Upper lobe of left lung (tissue), 6 donors: Measurements from ENCODE around the gene SIPA1L2. TPM values are rescaled to one million over a fixed set of nuclear protein-coding genes. Genes with fewer than 3 reads are reported as not detected.
A peak's percentile ranks its signal among the peaks of the same experiment; 100 is the strongest.
"Not testable (repeated sequence)": the region's sequence is repeated elsewhere in the genome, so short reads cannot be mapped to it uniquely, and the experiment has no call there.

ENCODE experiments used
- ATAC-seq, 2 donors: fragments of 200-7000 bp; cut with Tn5 transposase; one replicate each; pipeline ENCODE4 v1.9.1; 2022; ENCODE audit warnings: mild to moderate bottlenecking in 2 of 2, moderate library complexity in 2 of 2; ENCODE audit not compliant: low FRiP score in 2 of 2
- DNase-seq, 2 donors: peaks; one replicate each; pipeline ENCODE4 v3.0.0-alpha.2; 2019 to 2020
- H3K27ac ChIP-seq, 4 donors: fragments of 200-600 bp; sonication (generic); one replicate each; pipeline ENCODE4 v1.5.1; 2016 to 2019
- H3K27me3 ChIP-seq, 4 donors: fragments of 200-600 bp; sonication (generic); one replicate each; pipeline ENCODE4 v1.5.1; 2017 to 2019
- H3K36me3 ChIP-seq, 4 donors: fragments of 200-600 bp; sonication (generic); one replicate each; pipeline ENCODE4 v1.5.1; 2016 to 2019
- H3K4me1 ChIP-seq, 4 donors: fragments of 200-600 bp; sonication (generic); one replicate each; pipeline ENCODE4 v1.5.1; 2018 to 2019
- H3K4me3 ChIP-seq, 4 donors: fragments of 200-600 bp; sonication (generic); one replicate each; pipeline ENCODE4 v1.5.1; 2017 to 2019; ENCODE audit warnings: mild to moderate bottlenecking in 2 of 4, moderate library complexity in 1 of 4
- H3K9me3 ChIP-seq, 4 donors: fragments of 200-600 bp; sonication (generic); one replicate each; pipeline ENCODE4 v1.5.1; 2018 to 2019
- CTCF ChIP-seq, 6 experiments: fragments of 450-650 bp in 4 of 6; fragments of 200-600 bp in 2 of 6; sonication (generic) in 2 of 6; IDR thresholded peaks; one replicate each; pipeline ENCODE4 v1.5.1; 2016 to 2019; ENCODE audit warnings: antibody characterized with exemption in 6 of 6
- EP300 ChIP-seq, 4 donors: sonication (generic); formaldehyde crosslinking; IDR thresholded peaks; one replicate each; pipeline ENCODE4 v1.5.1; 2017; ENCODE audit warnings: antibody characterized with exemption in 4 of 4, control low read depth in 2 of 4
- POLR2A ChIP-seq, 4 donors: fragments of 450-650 bp; IDR thresholded peaks; one replicate each; pipeline ENCODE4 v1.5.1; 2016 to 2017; ENCODE audit warnings: antibody characterized with exemption in 4 of 4, mild to moderate bottlenecking in 2 of 4
- POLR2AphosphoS5 ChIP-seq, 2 donors: sonication (generic); formaldehyde crosslinking; IDR thresholded peaks; one replicate each; pipeline ENCODE4 v1.5.1; 2017; ENCODE audit warnings: antibody characterized with exemption in 2 of 2
- WGBS, 2 donors: methylation state at CpG; one replicate each; pipeline ENCODE4 v1.1.5; 2017 to 2018; 5-methylcytosine and 5-hydroxymethylcytosine counted together
- total RNA-seq, 6 donors: library from RNA; depleted of rRNA in 4 of 6; stranded (reverse); fragments of >200 nt in 4 of 6; gene quantifications; one replicate each; pipeline versions ENCODE4 v1.1.0 to v1.2.1, GENCODE V29; 2016 to 2021
- donor health status: DM: no; HTN: no; CAD: no; lungs with moderate emphysema.
- donor health status: DM: no; HTN: yes; CAD: no; lungs with severe emphysema.

SIPA1L2 gene
- total RNA-seq, 6 donors from 2014 or later, result 23.3 to 51.3 (median 34.2) TPM

DNA sequence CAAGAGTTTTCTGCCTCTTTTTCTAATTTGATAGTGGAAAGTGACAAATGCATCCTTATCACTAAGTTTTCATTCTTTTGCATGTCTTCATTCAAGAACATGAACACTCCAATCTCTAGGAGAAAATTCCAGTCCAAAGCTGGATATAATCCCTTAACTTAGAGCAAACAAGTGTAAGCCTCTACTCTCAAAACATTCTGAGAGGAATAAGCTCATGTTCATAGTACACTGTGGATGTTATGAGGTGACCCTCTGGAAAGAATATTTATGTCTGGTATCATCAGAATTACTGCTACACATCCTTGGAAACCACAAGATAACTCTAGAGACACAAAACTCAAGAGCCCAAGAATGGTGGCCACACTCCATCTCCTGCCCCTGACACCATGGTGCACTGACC lies 15.1 kb downstream of the SIPA1L2 start:
- DNase-seq, result no peak
- Histone ChIP-seq H3K9me3 (no peaks in the 10 kb centered on the region), H3K36me3 (no peaks in the 10 kb centered on the region), H3K27ac (no peak overlapping the region), H3K4me3 (no peak overlapping the region), H3K4me1 (peaks cover 22 to 30% (median 27%) of the 10 kb centered on the region in 4 donors), H3K27me3 (no peaks in the 10 kb centered on the region)
- no peak for TF ChIP-seq POLR2AphosphoS5 (IDR thresholded peaks at IDR 0.05)
- TF ChIP-seq POLR2A (IDR thresholded peaks at IDR 0.05), result no peak
- no peak for TF ChIP-seq EP300 (IDR thresholded peaks at IDR 0.05)
- TF ChIP-seq CTCF (IDR thresholded peaks at IDR 0.05), result no peak
- ATAC-seq, result no peak

DNA sequence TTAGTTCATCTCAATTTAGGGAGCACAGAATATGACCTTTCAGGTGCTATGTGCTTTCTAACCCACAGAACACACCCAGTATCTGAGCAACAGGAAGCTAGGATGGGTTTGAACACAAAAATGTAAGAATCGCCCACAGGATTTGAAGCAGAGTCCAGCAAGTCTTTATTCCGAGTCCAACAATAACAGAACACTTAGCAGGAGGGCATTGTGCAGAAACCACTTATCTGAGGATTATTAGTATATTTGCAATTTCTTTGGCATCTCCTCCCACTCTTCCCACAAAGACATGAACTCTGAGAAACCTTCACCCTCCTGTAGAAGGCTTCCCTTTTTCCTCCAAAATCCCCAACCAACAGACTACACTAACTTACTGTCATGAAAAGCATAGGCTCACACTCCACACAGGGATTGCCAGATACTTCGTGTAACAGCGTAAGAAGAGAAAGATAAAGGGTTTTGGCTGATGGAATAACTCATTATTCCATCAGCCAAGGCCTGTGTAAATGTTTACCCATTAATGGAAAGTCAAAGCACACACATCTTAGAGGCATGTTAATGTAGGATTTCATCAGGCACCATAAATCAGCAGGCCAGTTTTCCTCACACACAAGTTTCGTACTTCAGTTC lies 16.1 kb downstream of the SIPA1L2 start:
- H3K9me3 ChIP-seq, result no peaks in the 10 kb centered on the region
- ATAC-seq, result peak in 1 of 2 donors; percentile 46
- TF ChIP-seq POLR2AphosphoS5 (IDR thresholded peaks at IDR 0.05) (no peak), CTCF (IDR thresholded peaks at IDR 0.05) (no peak), EP300 (IDR thresholded peaks at IDR 0.05) (no peak), POLR2A (IDR thresholded peaks at IDR 0.05) (no peak)
- H3K27me3 ChIP-seq, result no peaks in the 10 kb centered on the region
- WGBS, 2 donors, result 60 to 61% methylated on average over 5 of the region's 5 CpGs
- peak overlapping the region in 1 of 4 donors; percentile 13 for H3K27ac ChIP-seq
- H3K36me3 ChIP-seq, result no peaks in the 10 kb centered on the region
- H3K4me3 ChIP-seq, result no peak overlapping the region
- DNase-seq, result no peak
- peaks cover 15 to 25% (median 22%) of the 10 kb centered on the region in 4 donors for H3K4me1 ChIP-seq

DNA sequence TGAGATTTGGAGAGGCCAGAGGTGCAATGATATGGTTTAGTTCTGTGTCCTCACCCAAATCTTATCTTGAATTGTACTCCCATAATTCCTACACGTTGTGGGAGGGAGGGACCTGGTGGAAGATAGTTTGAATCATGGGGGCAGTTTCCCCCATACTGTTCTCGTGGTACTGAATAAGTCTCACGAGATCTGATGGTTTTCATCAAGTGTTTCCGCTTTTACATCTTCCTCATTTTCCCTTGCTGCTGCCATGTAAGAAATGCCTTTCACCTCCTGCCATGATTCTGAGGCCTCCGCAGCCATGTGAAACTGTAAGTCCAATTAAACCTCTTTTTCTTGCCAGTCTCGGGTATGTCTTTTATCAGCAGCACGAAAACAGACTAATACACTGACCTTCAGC lies 17.1 kb downstream of the SIPA1L2 start:
- H3K4me3 ChIP-seq, DNase-seq, H3K36me3 ChIP-seq, ATAC-seq, H3K27me3 ChIP-seq, H3K9me3 ChIP-seq: not testable (repeated sequence)
- H3K27ac ChIP-seq, result peak overlapping the region in 1 of 4 donors; percentile 45
- peaks cover 15 to 25% (median 20%) of the 10 kb centered on the region in 4 donors for H3K4me1 ChIP-seq
- WGBS, 2 donors, result 87 to 93% methylated on average over 7 of the region's 7 CpGs

GRCh38 chr1:232611834-232612233 lies 18.1 kb downstream of the SIPA1L2 start:
- no peak for DNase-seq
- H3K4me1 ChIP-seq, result peaks cover 14 to 25% (median 15%) of the 10 kb centered on the region in 4 donors
- ATAC-seq, result no peak
- H3K9me3 ChIP-seq, result no peaks in the 10 kb centered on the region
- TF ChIP-seq POLR2AphosphoS5 (IDR thresholded peaks at IDR 0.05), result no peak
- no peak for TF ChIP-seq EP300 (IDR thresholded peaks at IDR 0.05)
- TF ChIP-seq CTCF (IDR thresholded peaks at IDR 0.05), result no peak
- no peak for TF ChIP-seq POLR2A (IDR thresholded peaks at IDR 0.05)
- no peak overlapping the region for H3K4me3 ChIP-seq
- H3K27ac ChIP-seq, result peak overlapping the region in 2 of 4 donors; percentile 45 to 72
- no peaks in the 10 kb centered on the region for H3K27me3 ChIP-seq
- no peaks in the 10 kb centered on the region for H3K36me3 ChIP-seq
- 86 to 98% methylated on average over 5 to 7 of the region's 7 CpGs for whole genome bisulfite sequencing, 2 donors

GRCh38 chr1:232610902-232611745 lies 18.8 kb downstream of the SIPA1L2 start:
- peak in 1 of 2 donors; percentile 60 for ATAC-seq

More at GRCh38 chr1:232610902-232611745, 18.8 kb downstream of the SIPA1L2 start:
- DNase-seq, result peak in 1 of 2 donors; percentile 74
- peak in 1 of 2 donors; percentile 30 for TF ChIP-seq POLR2AphosphoS5 (IDR thresholded peaks at IDR 0.05)
- peaks cover 9 to 25% (median 15%) of the 10 kb centered on the region in 4 donors for H3K4me1 ChIP-seq
- not testable (repeated sequence) for H3K36me3 ChIP-seq, H3K27me3 ChIP-seq, H3K9me3 ChIP-seq, H3K4me3 ChIP-seq
- H3K27ac ChIP-seq, result peak overlapping the region in 2 of 4 donors; percentile 57 to 72
- 82 to 87% methylated on average over 11 of the region's 11 CpGs for WGBS, 2 donors
